Measurements from ENCODE around the gene PRDM2.

PRDM2 gene

DNA sequence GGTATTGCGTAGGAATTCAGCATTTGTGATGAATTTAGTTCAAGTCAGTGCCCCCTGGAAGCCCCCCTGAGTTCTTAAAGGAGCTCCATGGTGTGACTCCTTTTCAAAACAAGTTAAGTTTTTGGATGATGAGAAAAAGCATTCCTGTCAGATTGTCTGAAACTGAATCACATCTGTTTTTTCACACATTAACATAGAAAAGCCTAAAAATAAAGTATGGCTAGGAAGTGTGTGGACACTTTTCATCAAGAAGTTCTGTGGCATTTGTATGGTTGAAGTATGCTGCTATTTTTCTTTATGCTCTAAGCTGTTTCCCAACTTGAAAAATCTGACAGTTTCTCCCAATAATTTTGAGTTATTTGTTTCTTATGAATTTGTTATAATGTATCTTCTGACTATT, 33.7 kb downstream of the PRDM2 start:
- DNase-seq (ENCODE audit: low spot score), result no peak

GRCh38 chr1:13735168-13735930, 35.4 kb downstream of the PRDM2 start:
- no peak for DNase-seq (ENCODE audit: low spot score)

DNA sequence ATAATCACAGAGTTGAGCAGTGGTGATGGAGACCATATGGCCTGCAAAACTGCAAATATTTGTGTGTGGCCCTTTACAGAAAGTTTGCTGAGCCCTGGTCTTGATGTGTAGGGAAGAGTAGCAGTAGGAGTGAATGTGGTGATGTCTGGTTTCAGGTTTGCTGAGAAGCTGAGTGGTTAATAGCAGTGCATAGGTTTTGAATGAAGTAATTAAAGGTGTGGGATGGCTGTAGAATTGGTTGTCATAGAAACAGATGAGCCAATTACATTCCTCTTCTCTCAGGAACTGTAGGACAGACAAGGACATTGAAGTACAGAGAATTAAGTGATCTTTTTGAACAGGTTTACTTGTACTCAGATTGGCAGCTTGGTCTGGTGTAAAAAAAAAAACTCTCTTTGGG, 37.4 kb downstream of the PRDM2 start:
- DNase-seq (ENCODE audit: low spot score), result no peak

DNA sequence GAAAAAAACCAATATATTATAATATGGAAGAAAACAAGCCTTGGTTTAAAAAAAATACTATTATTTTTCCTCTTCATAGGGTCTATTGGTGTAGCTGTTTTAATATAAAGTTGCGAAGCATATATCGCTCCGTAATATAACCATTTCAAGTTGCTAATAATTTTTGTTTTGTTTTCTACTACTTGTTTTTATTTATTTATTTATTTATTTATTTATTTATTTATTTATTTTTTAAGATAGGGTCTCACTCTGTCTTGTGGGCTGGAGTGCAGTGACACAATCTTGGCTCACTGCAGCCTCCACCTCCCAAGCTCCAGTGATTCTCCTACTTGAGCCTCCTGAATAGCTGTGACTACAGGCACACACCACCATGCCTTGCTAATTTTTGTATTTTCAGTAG, 46.4 kb downstream of the PRDM2 start:
- DNase-seq (ENCODE audit: low spot score), result no peak

DNA sequence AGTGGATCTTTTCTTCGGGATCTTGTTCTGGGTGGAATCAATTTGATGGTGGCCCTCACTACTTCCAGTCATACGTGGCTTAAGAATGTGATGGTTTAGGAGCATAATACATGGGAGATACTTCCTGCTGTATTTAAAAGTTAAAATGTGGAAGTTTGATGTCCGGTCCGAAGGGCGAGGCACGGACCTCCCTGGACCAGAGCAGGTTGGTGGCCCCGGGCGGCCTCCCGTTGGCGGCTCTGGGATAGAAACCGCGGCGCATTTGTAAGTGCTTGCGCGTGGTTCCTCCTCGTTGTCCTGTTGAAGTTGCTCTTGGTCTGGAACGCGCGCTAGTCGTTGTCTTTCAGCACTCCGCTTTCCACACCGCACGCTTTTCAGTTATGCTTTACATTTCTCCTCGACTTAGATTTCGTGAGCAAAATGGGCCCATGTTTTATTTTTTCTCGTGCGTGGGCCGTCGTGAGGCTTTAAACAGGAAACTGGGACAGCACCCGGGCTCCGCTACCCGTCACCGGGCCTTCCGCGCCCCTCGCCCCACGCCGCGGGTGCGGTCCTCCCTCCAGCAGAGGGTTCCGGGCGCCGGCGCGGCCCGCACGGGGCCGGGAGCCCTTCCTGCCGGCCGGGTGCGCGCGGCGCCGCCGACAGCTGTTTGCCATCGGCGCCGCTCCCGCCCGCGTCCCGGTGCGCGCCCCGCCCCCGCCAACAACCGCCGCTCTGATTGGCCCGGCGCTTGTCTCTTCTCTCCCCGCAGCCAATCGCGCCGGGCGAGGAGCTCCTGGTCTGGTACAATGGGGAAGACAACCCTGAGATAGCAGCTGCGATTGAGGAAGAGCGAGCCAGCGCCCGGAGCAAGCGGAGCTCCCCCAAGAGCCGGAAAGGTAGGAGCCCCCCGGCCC, 48.9 kb downstream of the PRDM2 start:
- peak; percentile 94 for DNase-seq (ENCODE audit: low spot score)

GRCh38 chr1:13749543-13750341, 49.8 kb downstream of the PRDM2 start:
- DNase-seq (ENCODE audit: low spot score), result peak; percentile 58

GRCh38 chr1:13751458-13751871, 51.5 kb downstream of the PRDM2 start:
- no peak for DNase-seq (ENCODE audit: low spot score)

- DNase-seq (ENCODE audit: low spot score), result no peak
These were observed 52.0 kb downstream of the PRDM2 start for GRCh38 chr1:13751985-13752384.

GRCh38 chr1:13752852-13753251, 52.9 kb downstream of the PRDM2 start:
- no peak for DNase-seq (ENCODE audit: low spot score)

- DNase-seq (ENCODE audit: low spot score), result no peak
These were observed 53.8 kb downstream of the PRDM2 start for GRCh38 chr1:13753636-13754402.

GRCh38 chr1:13754510-13755103, 54.6 kb downstream of the PRDM2 start:
- DNase-seq (ENCODE audit: low spot score), result no peak

DNA sequence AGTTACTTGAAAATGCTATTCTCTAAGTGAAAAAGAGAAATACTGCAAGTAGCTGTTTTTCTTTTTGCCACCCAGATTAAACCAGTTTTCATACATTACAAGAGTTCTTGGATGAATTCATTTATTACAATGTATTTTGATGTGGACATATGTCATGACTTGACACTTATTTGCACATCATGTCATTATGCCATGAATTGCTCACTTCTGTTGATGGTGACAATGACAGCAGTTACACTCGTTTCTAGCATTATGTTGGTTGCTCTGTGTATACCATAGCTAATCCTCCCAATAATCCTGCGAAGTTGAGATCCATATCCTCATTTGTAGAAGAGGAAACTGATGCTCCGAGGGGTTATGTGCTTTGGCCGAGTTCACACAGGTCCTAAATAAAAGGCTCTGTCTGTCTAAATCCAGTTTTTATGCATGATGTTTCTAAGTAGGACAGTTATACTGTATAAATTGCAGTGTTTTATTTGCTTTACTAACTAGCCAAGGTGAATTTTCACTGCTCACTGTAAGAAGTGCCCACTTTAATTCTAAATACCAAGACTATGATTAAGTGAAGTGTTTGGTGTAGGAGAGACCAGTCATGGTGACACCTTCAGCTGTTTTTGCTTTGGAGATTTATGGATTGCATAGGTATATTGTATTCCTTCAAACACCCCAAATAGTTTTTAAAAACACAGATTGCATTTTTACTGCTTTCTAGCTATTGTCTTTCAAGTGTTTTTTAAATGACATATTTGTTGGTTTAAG, 56.7 kb downstream of the PRDM2 start:
- no peak for DNase-seq (ENCODE audit: low spot score)

GRCh38 chr1:13757693-13758092, 57.7 kb downstream of the PRDM2 start:
- no peak for DNase-seq (ENCODE audit: low spot score)

DNA sequence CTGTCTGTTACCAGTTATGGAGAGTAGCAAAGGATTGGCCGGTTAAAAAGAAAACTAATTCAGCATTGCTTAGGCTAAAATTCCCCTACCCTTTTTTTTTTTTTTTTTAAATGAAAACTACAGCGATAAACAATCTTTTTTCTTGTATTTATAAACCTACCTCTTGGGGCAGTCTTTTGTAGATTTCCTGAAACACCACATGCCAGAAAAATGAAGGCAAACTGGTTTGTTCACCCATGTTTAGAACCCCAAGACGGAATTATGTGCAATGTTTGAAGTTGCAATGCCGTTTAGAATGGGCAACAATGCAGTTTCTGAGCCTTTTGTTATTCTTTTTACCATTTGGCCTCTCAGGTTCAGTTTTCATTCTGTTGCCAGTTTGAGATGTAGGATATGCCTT, 59.1 kb downstream of the PRDM2 start:
- DNase-seq (ENCODE audit: low spot score), result no peak

DNA sequence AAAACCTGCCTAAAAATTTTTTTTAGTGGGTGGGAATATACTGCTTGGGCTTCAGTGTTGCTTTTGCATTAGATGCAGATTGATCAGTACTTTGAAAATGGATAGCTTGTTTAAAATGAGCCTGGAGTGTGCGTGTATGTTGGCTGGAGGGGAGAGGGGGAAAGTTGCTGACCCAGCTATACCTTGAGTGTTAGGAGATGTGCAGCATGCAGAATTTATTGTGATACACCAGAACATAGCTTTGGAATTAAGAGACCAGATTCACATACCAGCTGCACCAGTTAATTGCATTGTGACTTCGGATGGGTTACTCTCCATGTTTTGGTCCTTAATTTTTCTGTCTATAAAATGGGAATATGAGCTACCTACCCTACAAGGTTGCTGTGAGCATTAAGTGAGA, 60.4 kb downstream of the PRDM2 start:
- no peak for DNase-seq (ENCODE audit: low spot score)

DNA sequence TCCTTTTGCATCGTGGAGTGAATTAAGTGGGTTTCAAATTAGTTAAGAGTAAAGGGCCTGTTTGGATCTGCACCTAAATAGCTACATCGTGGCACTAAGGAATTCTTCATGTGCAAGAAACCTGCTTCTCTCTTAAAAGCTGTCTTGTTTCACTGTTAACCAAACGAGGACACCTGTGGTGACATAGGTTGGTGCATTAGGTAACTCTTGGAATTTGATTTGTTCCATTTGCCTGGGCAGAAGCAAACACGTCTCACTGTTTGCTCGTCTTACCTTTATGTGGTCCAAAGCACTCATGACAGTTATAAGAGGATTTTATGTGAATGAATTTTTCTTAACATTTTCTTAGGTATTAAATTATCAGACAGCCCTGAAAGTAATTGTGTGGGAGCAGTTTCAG, 60.9 kb downstream of the PRDM2 start:
- DNase-seq (ENCODE audit: low spot score), result no peak

GRCh38 chr1:13761883-13762282, 61.9 kb downstream of the PRDM2 start:
- DNase-seq (ENCODE audit: low spot score), result no peak

- no peak for DNase-seq (ENCODE audit: low spot score)
These were observed 62.7 kb downstream of the PRDM2 start for GRCh38 chr1:13762642-13763041.

GRCh38 chr1:13763222-13763621, 63.2 kb downstream of the PRDM2 start:
- DNase-seq (ENCODE audit: low spot score), result no peak

- no peak for DNase-seq (ENCODE audit: low spot score)
These were observed 64.0 kb downstream of the PRDM2 start for GRCh38 chr1:13763991-13764390.
